ENCODE data around the gene FAM98A.

- TF ChIP-seq CTCF (conservative IDR thresholded peaks at IDR 0.05 in 1 of 2, IDR thresholded peaks at IDR 0.05 in 1 of 2; ENCODE audit: low read depth in 1 of 2, low read length in 2 of 2) (no peak), EZH2 (IDR thresholded peaks at IDR 0.05; ENCODE audit: low read length, missing control alignments) (no peak)
Observed at GRCh38 chr2:33645861-33646260, 46.8 kb upstream of the FAM98A start.
